Left forelimb (tissue), 1 donor: ENCODE measurements around the gene PLCG2.

Experiments used
- DNase-seq: peaks from one replicate; pipeline ENCODE4 v3.0.0-alpha.2; 2018; ENCODE audit warnings: low spot score

The PLCG2 gene

DNA sequence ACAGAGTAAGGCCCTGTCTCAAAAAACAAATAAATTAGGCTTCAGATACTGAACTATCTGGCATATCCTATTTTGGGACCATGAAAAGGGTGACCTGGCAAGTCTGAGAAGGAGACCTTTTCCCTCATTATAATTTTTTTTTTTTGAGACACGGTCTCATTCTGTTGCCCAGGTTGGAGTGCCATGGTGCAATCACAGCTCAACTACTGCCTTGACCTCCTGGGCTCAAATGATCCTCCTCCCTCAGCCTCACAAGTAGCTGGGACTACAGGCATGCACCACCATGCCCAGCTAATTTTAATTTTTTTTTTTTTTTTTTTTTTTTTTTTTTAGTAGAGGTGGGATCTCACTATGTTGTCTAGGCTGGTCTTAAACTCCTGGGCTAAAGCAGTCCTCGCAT is 37.3 kb downstream of the PLCG2 start:
- no peak for DNase-seq

DNA sequence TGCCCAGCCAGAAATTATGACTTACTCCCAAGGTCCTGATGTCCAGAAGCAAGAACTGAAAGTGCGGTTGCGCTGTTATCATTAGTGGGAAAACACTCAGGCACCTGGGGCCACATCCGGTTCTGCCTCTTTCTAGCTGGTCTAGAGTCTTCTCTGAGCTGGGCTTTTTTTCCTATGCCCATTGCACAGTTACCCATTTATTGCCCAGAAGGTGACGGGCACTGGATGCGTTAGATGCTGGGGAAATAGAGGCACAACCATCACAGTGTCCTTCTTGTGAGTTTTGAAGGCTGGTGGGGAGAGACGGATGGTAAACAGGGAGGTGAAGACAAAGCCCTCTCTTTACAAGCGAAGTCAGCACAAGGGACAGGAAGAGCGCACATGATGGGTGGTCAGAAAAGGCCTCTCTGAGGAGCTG is 37.7 kb downstream of the PLCG2 start:
- no peak for DNase-seq

DNA sequence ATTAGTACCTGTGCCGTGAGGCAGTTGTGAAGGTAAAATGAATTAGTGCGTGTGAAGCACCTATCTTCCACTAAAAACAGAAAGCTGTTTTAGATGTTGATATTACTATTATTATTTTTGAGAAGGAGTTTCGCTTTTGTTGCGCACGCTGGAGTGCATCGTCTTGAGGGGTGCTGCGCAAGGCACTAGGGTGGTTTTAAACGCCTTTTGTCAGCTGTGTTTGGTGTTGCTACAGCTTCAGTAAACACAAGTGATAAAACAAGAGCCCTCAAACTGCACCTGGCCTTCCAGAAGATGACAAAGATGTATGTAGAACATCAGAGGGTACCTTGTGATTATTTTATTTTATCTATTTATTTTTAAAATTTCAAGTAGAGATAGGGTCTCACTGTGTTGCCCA is 38.2 kb downstream of the PLCG2 start:
- DNase-seq = no peak

DNA sequence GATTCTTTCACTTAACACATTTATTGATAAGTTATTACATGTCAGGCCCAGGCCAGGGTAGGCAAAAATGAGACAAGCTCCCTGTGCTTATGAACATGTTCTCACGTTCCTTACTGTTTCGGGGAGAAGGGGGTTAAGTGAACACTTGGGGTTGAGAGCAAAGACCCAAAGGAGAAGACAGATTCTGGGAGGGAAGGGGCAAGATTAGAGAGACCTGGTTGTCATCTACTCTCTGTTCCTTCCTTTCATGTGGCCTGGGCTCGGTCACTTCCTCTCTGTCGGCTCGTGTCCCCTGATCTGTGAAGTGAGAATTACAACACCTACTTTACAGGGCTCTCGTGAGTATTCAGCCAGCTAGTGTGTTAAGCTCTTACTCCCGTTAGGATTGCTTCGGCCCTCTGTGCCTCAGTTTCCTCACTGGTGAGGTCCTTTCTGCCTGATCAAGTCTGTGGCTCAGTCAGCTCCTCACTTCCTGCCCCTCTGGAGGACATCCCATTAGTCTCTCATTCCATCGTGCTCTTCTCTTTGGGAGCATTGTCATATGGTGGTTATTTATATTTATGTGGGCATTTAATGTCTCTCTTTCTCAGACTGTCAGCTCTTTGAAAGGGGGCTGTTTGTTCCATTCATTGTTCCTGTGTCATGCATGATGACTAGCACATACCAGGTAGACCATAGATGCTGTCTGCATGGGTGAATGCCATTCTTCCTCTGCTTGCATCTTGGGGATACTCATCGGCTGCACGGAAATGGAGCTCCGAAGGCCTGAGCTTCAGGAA is 38.9 kb downstream of the PLCG2 start:
- DNase-seq = no peak

DNA sequence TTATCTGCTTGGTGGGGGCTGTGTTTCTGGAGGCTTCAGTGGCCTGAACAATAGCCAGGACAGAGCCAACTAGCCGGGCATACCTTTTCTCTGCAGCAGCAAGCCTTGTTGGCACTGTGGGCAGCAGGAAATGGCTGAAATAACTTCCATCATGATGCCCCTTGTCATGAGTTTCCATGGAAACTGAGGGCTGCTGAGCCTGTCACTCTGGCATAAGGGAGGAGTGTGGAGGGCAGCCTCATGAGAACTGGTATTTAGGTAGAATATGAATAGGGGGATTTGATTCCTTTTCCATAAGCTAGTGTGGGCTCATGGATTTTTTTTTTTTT is 39.4 kb downstream of the PLCG2 start:
- no peak for DNase-seq

DNA sequence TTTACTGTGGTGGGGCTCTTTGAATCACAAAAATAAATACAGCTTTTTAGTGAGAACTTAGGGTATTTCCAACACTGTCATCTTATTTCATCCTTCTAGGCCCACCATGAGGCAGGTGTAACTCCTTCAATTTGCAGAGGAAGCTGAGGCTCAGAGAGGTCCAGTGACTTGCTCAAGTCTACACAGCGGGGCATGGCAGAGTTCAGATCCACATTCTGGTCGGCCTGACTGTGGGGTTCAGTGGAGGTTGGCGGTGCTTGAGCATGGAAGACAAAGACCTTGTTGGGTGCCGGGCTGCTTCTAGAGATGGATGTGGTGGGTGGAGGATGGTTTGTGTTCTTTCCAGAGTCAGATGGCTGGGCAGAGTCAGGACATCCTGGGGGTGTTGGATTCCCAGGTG is 39.8 kb downstream of the PLCG2 start:
- no peak for DNase-seq

DNA sequence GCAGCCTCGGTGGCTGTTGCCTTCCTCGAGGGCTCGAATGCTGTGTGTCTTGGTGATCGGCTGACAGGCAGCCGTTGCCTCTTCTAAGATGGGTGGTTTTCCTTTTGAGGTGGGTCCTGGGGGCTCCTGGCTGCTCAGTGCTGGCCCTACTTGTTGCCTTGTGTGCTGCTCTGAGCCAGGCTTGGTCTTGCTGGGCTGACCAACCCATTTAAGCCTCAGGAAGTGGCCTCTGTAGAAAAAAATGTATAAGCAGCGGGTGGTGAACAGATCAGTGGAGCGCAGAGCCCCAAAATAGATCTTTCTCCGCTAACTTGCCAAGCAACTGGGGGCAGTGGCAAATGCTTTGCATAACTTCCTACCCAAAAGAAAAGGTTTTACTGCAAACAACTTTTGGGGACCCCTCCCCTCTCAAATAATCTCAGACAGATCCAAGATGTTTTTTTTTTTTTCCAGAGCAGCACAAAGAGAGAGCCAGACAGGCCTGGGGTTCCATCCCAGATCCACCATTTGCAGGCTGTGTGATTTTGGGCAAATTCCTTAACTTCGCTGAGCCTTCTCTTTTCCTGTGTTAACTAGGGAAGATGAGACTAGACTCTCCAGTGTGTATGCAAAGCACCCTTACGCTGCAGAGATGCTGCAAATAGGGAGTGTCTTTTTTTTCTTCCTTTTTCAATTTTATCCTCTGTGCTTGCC is 42.5 kb downstream of the PLCG2 start:
- peak; percentile 49 for DNase-seq

DNA sequence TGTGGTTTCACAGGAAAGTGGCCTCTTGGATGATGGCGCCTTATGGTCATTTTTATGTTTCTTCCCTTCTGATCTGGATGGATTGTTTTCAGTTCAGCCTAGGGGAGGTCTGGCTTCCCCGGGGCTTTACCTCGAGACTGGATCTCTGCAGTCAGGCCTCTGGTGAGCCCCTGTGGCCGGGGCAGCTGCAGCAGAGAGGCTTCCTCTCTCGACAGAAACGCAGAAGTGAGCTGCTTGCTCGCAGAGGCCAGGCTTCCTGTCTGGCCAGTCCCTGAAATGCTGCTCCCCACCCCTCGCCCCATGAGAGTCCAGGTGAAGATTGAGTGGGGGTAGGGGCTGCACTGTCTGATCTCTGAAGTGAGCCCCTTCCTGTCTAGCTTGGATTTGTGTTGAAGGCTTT is 44.0 kb downstream of the PLCG2 start:
- DNase-seq = peak; percentile 42

DNA sequence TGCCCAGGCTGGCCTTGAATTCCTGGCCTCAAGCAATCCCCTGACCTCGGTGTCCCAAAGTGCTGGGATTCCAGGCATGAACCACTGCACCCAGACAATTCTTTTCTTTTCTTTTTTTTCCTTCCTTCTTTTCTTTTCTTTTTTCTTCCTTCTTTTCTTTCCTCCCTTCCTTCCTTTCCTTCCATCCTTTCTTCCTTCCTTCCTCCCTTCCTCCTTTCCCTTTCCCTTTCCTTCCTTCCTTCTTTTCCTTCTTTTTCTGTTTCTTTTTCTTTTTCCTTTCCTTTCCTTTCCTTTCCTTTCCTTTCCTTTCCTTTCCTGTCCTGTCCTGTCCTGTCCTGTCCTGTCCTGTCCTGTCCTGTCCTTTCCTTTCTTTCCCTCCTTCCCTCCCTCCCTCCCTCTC is 44.6 kb downstream of the PLCG2 start:
- DNase-seq = no peak

DNA sequence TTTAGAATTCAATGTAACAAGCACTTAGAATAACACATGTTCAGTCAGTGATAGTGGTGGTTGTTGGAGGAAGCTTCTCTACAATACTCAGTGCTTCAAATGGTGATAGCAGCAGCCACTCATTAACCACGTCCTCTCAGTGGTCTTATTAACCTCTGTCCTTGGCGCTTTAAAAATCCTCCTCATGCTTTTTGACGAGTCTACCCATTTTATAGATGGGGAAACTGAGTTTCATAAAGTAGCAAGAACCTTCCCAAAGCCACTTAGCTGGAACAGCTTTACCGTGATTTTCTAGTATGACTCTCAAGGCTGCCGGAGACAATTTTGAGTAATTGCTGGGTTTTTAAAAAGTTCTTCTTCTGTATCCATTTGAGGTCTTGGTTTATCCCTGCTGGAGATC is 47.4 kb downstream of the PLCG2 start:
- no peak for DNase-seq

DNA sequence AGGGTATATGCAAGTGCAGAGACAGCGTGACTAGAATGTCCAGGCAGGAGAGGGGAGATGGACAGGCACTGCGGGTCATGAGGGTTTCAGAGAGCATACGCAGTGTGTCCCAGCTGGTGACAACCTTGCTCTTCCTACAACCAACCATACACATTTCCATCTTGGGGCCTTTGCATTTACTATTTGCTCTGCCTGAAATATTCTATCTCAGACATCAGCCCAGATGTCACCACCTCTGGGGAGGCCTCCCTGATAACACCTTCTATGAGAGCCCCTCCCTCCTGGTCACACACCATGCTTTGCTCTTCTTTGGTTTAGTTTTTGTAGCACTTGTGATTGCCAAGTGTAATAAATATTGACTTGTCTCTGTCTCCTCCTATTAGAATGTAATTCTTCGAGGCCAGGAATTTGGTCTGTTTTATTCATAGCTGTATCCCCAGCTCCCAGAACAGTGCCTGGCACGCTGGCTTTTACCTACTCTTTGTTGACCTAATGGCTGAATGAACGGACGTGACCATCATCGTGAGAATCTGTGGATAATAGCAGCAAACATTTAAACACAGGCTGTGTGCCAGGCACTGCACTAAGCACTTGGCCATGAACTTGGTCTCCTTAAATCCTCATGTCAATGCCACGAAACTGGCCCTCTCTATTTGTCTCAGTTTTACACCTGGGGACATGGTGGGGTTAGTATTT is 51.9 kb downstream of the PLCG2 start:
- no peak for DNase-seq

DNA sequence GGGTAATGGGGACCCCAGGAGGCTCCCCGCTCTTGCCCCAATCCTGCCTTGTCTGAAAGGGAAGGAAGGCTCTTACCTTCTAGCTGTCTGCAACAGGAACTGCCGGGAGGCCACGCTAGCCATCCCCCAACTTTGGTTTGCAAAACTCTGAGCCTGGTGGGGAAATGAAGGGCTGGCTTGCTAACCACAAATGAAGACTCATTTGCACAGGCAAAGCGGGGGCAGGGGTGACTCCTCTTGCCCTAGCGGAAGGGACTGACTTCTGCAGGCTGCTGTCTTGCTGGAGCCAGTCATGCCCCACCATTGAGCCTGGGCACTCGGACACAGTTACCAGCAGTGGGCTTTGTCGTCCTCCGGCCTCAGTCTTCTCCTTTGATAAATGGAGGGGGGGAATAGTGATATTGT is 52.6 kb downstream of the PLCG2 start:
- DNase-seq = no peak

DNA sequence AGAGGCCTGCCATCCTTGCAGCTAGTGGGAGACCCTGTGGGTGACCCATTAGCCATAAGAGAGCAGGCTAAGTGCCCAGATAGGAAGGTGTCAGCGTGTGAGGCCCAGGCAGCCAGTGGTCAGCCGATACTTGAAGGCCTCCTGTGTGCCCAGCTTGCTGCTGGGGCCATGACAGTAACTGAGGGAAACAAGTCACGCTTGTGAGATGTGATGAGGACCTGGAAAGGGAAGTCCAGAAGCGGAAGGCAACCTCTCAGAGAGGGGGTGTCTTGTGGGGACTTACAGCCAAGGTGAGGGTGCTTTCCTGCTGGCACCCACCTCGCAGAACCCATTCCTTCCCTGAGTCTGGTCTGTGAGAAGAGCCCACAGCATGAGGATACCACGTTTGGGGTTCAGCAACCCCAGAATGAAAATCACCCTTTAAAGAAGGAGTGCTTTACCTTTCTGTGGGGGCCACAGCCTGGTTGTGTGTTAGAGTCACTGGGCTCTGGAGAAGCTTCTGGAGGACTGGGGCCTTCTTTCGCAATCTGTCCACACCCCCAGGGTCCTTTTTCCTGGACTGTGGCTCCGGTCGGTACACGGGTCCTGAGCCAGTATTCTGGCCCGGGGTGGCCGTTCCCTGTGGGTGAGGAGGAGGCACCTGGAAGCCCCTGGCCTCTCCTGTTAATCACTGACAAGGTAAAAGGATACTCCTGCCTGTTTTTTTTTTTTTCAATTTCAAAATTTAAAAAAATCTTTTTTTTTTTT is 53.9 kb downstream of the PLCG2 start:
- no peak for DNase-seq

DNA sequence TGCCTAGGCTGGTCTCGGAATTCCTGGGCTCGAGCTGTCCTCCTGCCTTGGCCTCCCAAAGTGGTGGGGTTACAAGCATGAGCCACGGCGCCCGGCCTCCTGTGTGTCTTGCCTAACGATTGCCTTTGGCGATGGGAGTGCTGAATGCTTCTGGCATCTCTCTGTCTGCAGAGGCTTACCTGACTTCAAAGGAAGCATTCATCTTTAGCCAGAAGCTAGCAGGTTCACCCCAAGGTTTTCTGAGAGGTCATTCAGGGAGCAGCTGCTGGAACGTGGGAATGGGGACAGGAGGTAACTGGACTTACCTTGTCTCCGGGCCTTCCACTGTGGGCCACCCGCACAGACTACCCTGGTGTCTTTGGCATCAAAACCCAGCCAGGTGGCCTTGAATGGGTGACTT is 54.7 kb downstream of the PLCG2 start:
- no peak for DNase-seq

DNA sequence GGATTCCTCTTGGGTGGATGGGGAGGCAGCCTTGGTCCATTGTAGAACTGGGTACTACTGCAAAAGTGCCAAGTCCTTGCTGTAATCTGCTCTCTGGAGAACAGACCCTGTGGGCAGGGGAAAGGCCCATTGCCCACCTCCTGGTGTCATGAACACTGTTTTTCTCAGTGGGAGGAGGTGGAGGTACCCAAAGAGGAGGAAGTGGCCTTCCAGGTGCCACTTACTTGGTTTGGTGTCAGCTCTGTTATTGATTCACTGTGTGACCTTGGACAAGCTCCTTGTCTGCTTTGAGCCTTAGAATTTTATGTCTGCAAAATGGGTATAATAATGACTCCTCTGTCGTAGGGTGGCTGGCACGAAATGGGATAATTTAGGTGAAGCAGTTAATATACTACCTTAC is 55.8 kb downstream of the PLCG2 start:
- no peak for DNase-seq

DNA sequence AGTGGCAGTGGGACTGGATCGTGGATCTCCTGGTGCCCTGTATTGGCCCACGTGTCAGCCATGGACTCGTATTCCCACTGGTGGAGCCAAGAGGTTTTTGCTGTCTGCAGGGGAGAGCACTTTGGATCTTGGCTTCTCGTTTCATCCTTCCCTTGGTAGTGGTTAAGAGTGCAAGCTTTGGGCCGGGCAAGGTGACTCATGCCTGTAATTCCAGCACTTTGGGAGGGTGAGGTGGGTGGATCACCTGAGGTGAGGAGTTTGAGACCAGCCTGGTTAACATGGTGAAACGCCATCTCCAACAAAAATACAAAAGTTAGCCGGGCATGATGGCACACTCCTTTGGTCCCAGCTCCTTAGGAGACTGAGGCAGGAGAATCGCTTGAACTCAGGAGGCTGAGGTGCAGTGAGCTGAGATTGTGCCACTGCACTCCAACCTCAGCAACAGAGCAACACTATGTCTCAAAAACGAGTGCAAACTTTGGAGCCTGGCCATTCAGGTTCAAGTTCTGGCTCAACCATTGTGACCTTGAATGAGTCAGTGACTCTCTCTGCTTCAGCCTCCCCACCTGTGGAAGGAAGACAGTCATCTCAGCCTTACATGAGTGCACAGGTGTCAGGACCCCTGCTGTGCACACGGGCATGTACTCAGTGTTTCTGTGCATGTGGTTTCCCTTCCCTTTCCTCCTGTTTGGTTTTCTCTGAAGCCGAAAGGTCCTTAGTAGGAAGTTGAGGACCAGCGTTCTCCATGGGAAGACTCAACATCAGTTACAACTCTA is 57.4 kb downstream of the PLCG2 start:
- no peak for DNase-seq

DNA sequence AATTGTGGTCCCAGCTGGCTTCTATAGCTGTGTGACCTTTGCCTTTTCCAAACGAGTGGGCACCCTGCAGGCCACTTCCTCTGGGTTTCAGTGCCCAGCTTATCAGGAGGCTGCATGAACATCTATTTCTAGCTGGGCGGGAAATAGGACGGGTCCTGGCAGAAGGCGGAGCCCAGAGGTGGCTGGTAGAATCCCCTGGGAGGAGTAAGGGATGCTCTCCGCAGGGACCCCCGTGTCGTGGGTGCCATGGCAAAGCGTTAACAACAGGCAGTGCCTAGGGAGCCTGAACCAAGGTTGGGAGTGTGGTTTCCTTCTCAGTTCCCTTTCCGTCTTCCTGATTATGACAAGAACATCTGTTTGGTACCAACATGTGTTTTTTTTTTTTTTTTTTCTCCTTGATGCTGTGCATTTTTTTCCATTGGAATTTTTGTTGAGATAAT is 58.2 kb downstream of the PLCG2 start:
- no peak for DNase-seq

DNA sequence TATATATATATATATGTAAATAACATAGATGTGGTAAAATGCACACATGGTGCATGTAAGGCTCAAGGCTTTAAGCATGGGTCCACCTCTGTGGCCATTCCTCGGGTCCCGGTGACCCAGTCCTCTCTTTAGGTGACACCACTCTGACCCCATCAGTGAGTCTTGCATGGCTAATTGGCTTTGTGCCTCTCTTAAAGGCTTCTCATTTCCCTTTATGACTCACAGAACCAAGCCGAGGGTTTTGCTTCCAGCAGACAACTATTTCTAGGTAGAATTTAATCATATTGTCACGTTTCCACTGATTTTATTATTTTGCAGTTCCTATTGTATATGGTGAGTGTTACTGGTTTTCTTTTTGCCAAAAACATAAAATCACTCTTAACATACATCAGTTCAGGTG is 59.7 kb downstream of the PLCG2 start:
- DNase-seq = no peak

DNA sequence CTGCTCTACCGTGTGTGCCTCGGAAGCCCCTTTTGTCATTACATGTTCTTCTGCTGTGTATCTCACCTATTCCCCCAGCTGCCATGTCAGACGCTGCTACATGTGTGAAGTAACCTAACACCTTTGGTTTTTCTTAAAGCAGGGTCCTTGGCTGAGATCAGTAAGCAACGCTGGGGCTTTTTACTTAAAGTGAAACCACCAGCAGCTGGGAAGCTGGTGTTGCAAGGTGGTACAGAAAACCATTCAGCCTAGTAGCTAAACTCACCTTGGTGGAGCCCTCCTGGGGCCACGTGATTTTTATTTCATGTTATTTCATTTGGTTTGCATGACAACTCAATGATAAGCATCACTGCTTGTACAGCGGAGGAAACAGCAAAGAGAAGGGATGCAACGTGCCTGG is 62.6 kb downstream of the PLCG2 start:
- no peak for DNase-seq

DNA sequence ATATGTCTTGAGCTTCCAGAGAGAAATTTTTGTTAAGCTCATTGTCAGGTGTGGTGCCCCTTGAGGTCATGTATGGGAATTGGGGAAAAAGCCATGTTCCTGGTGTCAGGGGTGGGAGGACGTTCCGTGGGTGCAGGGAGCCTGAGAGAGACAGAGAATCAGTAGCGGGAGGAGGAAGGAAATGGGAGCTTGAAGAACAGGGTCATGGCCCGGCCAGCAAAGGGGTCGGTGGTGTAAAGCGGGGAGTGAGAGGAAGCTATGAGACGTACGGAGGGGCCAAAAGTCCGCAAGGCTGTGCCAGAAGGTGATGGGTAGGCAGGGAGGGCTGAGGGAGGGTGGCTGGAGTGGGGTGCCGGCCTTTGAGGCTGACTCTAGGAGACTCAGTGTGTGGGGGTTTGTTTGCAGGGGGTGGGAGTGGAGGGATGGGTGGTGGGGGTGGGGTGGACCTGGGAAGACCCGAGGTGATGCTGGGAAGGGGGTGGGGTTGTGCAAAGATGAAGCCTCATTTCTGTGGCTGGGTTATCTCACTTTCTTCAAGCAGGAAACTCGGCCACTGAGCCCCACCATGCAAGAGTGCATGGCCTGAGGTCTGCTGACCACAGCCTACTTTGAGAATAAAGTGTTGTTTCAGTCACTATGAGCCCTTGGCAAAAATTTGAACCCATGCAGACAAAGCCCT is 63.6 kb downstream of the PLCG2 start:
- no peak for DNase-seq

DNA sequence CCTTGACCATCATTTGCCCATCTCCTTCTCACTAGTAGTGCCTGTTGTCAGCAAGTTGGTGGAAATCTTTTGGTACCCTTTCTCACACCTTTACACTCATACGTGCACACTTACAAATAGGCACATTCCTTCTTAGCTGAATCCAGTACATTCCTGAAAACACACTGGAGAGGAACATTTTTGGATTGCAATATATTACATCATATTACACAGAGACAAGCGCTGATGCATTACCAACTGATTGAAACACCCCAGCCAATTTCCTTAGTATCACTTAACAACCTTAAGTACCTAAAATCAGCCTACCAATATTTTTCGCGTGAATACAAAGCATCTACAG is 64.1 kb downstream of the PLCG2 start:
- no peak for DNase-seq
